Kidney (tissue), 14 donors: ENCODE measurements around the gene RENBP. TPM values are rescaled to one million over a fixed set of nuclear protein-coding genes. Genes with fewer than 3 reads are reported as not detected.

ENCODE experiments used
- DNase-seq, 5 donors: peaks; one replicate each; pipeline ENCODE4 v3.0.0-alpha.2; 2013 to 2020
- FAIRE-seq: peaks from 2 replicates; lab custom pipeline; 2012; peaks lifted over from hg19 to GRCh38; lab: Jason Lieb, UNC
- H3K27ac ChIP-seq, 2 donors: one replicate each; pipeline ENCODE4 v1.7.0; 2013; ENCODE audit warnings: low read depth in 2 of 2, low read length in 2 of 2, inconsistent platforms in 1 of 2
- H3K27me3 ChIP-seq: one replicate; pipeline ENCODE4 v1.7.1; 2013; ENCODE audit warnings: low read length, inconsistent platforms; ENCODE audit not compliant: control insufficient read depth, insufficient read depth
- H3K36me3 ChIP-seq, 3 donors: one replicate each; pipeline versions ENCODE4 v1.7.0 to v1.7.1; 2013; ENCODE audit warnings: low read length in 3 of 3, control low read depth in 1 of 3, inconsistent platforms in 1 of 3; ENCODE audit not compliant: insufficient read depth in 3 of 3, control insufficient read depth in 2 of 3
- H3K4me1 ChIP-seq, 3 donors: one replicate each; pipeline versions ENCODE4 v1.7.0 to v1.7.1; 2013; ENCODE audit warnings: low read length in 3 of 3, inconsistent platforms in 1 of 3, low read depth in 1 of 3; ENCODE audit not compliant: control insufficient read depth in 2 of 3, insufficient read depth in 2 of 3
- H3K4me3 ChIP-seq, 3 donors: one replicate each; pipeline versions ENCODE4 v1.7.0 to v1.8.1; 2013; ENCODE audit warnings: low read length in 3 of 3, control low read depth in 1 of 3, inconsistent platforms in 1 of 3
- H3K9ac ChIP-seq, 3 donors: one replicate each; pipeline versions ENCODE4 v1.7.0 to v1.7.1; 2013; ENCODE audit warnings: low read length in 3 of 3, control low read depth in 1 of 3, inconsistent platforms in 1 of 3
- H3K9me3 ChIP-seq, 3 donors: one replicate each; pipeline versions ENCODE4 v1.7.0 to v1.7.1; 2013; ENCODE audit warnings: low read length in 3 of 3, control low read depth in 1 of 3, inconsistent platforms in 1 of 3; ENCODE audit not compliant: control insufficient read depth in 2 of 3, insufficient read depth in 1 of 3
- CTCF ChIP-seq: IDR thresholded peaks from 3 replicates; pipeline ENCODE4 v1.5.1; 2012; ENCODE audit warnings: mild to moderate bottlenecking, moderate library complexity, borderline replicate concordance; ENCODE audit not compliant: insufficient read depth; ENCODE audit errors: extremely low read depth
- intact Hi-C: fragments of 100-400 bp; cut with DNase I; formaldehyde crosslinking; loops from one replicate; pipeline ENCODE4 v1.11.1; 2022
- polyA plus RNA-seq: library from polyadenylated mRNA; stranded (reverse); fragments of 350-450 nt; fragmentation: Illumina TruSeq; extraction: RNeasy Lipid Tissue Mini Kit (QIAGEN cat#74804); gene quantifications from one replicate; pipeline ENCODE4 v1.2.3, GENCODE V29; 2014; ENCODE audit warnings: low read depth, low replicate concordance; ENCODE audit not compliant: insufficient read depth
- total RNA-seq: library from RNA; stranded (reverse); fragmentation: NEBNext Ultra II Directional; extraction: Animal tissue kit (Norgen Biotek cat#: 25700); gene quantifications from one replicate; pipeline ENCODE4 v1.2.1, GENCODE V29; 2021
- donor health status: control.
- donor health status: control.
- donor health status: control.
- donor health status: control.
- donor health status: control.
- donor health status: DM: yes; HTN: yes; CAD: no.
- donor health status: Normal renal cell carcinoma (clear cell type).

The RENBP gene
- total and polyA plus RNA-seq, 2 donors from 2014 or later, result 22.9 to 78.2 TPM

- intact Hi-C loops, result no loop called here
- H3K4me3 ChIP-seq, result no peak overlapping the region
- no peak overlapping the region for H3K9ac ChIP-seq
- FAIRE-seq, result no peak
- DNase-seq, result no peak
- H3K4me1 ChIP-seq, result peaks cover 0 to 11% (median 0%) of the 10 kb centered on the region in 3 donors
- H3K27ac ChIP-seq, result no peak overlapping the region
- no peak for TF ChIP-seq CTCF
- H3K27me3 ChIP-seq, result no peaks in the 10 kb centered on the region
- no peaks in the 10 kb centered on the region for H3K36me3 ChIP-seq
- no peaks in the 10 kb centered on the region for H3K9me3 ChIP-seq
Measured at GRCh38 chrX:153919281-153919680, 25.2 kb downstream of the RENBP start.

GRCh38 chrX:153917869-153918268, 26.6 kb downstream of the RENBP start:
- FAIRE-seq (no peak), DNase-seq (no peak)
- H3K27ac ChIP-seq, result no peak overlapping the region

DNA sequence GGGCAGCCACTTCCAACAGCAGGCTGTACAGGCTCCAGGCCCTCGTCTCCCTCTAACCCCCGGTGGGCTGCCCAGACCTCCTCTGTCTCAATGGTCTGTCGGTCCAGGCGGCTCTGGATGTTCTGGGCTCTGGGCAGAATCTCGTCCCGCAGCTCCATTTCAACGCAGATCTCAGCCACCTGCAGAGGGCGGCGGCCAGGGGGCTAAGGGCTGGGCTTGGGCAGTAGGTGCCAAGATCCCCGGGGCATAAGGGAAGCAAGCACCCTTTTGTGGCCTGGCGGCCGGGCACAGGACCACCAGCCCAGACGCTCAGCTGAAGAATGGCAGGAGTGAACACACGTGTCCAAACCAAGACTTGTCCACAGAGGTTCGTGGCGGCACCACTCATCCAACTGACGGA, 30.7 kb downstream of the RENBP start:
- H3K27ac ChIP-seq, result no peak overlapping the region
- TF ChIP-seq CTCF, result no peak
- no peaks in the 10 kb centered on the region for H3K27me3 ChIP-seq
- H3K9ac ChIP-seq, result no peak overlapping the region
- no peak for FAIRE-seq
- no peak overlapping the region for H3K4me3 ChIP-seq
- H3K4me1 ChIP-seq, result no peaks in the 10 kb centered on the region
- intact Hi-C loops, result no loop called here
- H3K36me3 ChIP-seq, result no peaks in the 10 kb centered on the region
- DNase-seq, result no peak
- H3K9me3 ChIP-seq, result no peaks in the 10 kb centered on the region

More at GRCh38 chrX:153917869-153918268, 26.6 kb downstream of the RENBP start:
- Histone ChIP-seq H3K36me3 (no peaks in the 10 kb centered on the region), H3K9me3 (no peaks in the 10 kb centered on the region), H3K27me3 (no peaks in the 10 kb centered on the region), H3K4me1 (peaks cover 0 to 4% (median 0%) of the 10 kb centered on the region in 3 donors), H3K4me3 (no peak overlapping the region), H3K9ac (no peak overlapping the region)
- no peak for TF ChIP-seq CTCF
- intact Hi-C loops, result no loop called here

GRCh38 chrX:153913211-153913610, 31.2 kb downstream of the RENBP start:
- intact Hi-C loops, result no loop called here
- Histone ChIP-seq H3K4me3 (no peak overlapping the region), H3K9ac (no peak overlapping the region), H3K9me3 (no peaks in the 10 kb centered on the region), H3K27ac (no peak overlapping the region), H3K4me1 (no peaks in the 10 kb centered on the region), H3K27me3 (no peaks in the 10 kb centered on the region), H3K36me3 (no peaks in the 10 kb centered on the region)
- TF ChIP-seq CTCF, result no peak
- FAIRE-seq (no peak), DNase-seq (no peak)
